Neutrophil (primary cell): ENCODE data around the gene ETHE1.
"Not testable (repeated sequence)": the region's sequence is repeated elsewhere in the genome, so short reads cannot be mapped to it uniquely, and the experiment has no call there.

Source experiments
- H3K27ac ChIP-seq: fragments of 200-600 bp; sonication (generic); 2 replicates; pipeline ENCODE4 v1.5.1; 2016; ENCODE audit warnings: mild to moderate bottlenecking, moderate library complexity
- H3K27me3 ChIP-seq: fragments of 200-600 bp; sonication (generic); 2 replicates; pipeline ENCODE4 v1.6.0; 2016; ENCODE audit warnings: mild to moderate bottlenecking
- H3K36me3 ChIP-seq: fragments of 200-600 bp; sonication (generic); 2 replicates; pipeline ENCODE4 v1.5.1; 2017
- H3K4me1 ChIP-seq, 2 experiments: fragments of 200-600 bp in 1 of 2; sonication (generic) in 1 of 2; 1 replicate in 1 of 2; 2 replicates in 1 of 2; pipeline versions ENCODE4 v1.5.1 to v1.6.1; 2013 to 2016; ENCODE audit warnings: low read depth in 1 of 2, low read length in 1 of 2, mild to moderate bottlenecking in 1 of 2, moderate library complexity in 1 of 2; ENCODE audit not compliant: control insufficient read depth in 1 of 2, insufficient read depth in 1 of 2
- H3K4me3 ChIP-seq, 2 experiments: fragments of 200-600 bp in 1 of 2; sonication (generic) in 1 of 2; 1 replicate in 1 of 2; 2 replicates in 1 of 2; pipeline ENCODE4 v1.5.1; 2013 to 2016; ENCODE audit warnings: low read depth in 1 of 2, low read length in 1 of 2, mild to moderate bottlenecking in 1 of 2, moderate library complexity in 1 of 2
- H3K9me3 ChIP-seq: fragments of 200-600 bp; sonication (generic); 2 replicates; pipeline ENCODE4 v1.5.1; 2016
- CTCF ChIP-seq: fragments of 200-600 bp; sonication (generic); IDR thresholded peaks from 2 replicates; pipeline ENCODE4 v1.5.1; 2016; ENCODE audit warnings: antibody characterized with exemption

ETHE1 gene

GRCh38 chr19:43548706-43549105 is 21.7 kb upstream of the ETHE1 start:
- Histone ChIP-seq H3K4me1 (no peaks in the 10 kb centered on the region), H3K4me3 (no peak overlapping the region), H3K27me3 (no peaks in the 10 kb centered on the region), H3K27ac (no peak overlapping the region), H3K36me3 (peaks cover 80% of the 10 kb centered on the region), H3K9me3 (no peaks in the 10 kb centered on the region)
- TF ChIP-seq CTCF = no peak

- not testable (repeated sequence) for H3K27me3 ChIP-seq, H3K4me1 ChIP-seq, H3K9me3 ChIP-seq, H3K4me3 ChIP-seq, H3K27ac ChIP-seq
- H3K36me3 ChIP-seq = peaks cover 80% of the 10 kb centered on the region
Measured at GRCh38 chr19:43547926-43548325, 20.9 kb upstream of the ETHE1 start.

GRCh38 chr19:43546581-43546980 is 19.6 kb upstream of the ETHE1 start:
- Histone ChIP-seq H3K36me3 (peaks cover 80% of the 10 kb centered on the region), H3K27ac (no peak overlapping the region), H3K27me3 (no peaks in the 10 kb centered on the region), H3K9me3 (no peaks in the 10 kb centered on the region), H3K4me3 (no peak overlapping the region), H3K4me1 (no peaks in the 10 kb centered on the region)
- TF ChIP-seq CTCF = no peak

- Histone ChIP-seq H3K36me3 (peaks cover 80% of the 10 kb centered on the region), H3K9me3 (no peaks in the 10 kb centered on the region), H3K27ac (no peak overlapping the region), H3K27me3 (no peaks in the 10 kb centered on the region), H3K4me1 (no peaks in the 10 kb centered on the region), H3K4me3 (no peak overlapping the region)
- TF ChIP-seq CTCF = no peak
Measured at GRCh38 chr19:43545981-43546380, 19.0 kb upstream of the ETHE1 start.

- Histone ChIP-seq H3K9me3 (no peaks in the 10 kb centered on the region), H3K27ac (no peak overlapping the region), H3K4me3 (no peak overlapping the region), H3K27me3 (no peaks in the 10 kb centered on the region), H3K36me3 (peaks cover 80% of the 10 kb centered on the region), H3K4me1 (no peaks in the 10 kb centered on the region)
- TF ChIP-seq CTCF = no peak
Measured at GRCh38 chr19:43545276-43545675, 18.3 kb upstream of the ETHE1 start.

- Histone ChIP-seq H3K27ac (no peak overlapping the region), H3K27me3 (no peaks in the 10 kb centered on the region)
Measured at GRCh38 chr19:43544077-43544476, 17.1 kb upstream of the ETHE1 start.

More at GRCh38 chr19:43544077-43544476, 17.1 kb upstream of the ETHE1 start:
- Histone ChIP-seq H3K4me1 (no peaks in the 10 kb centered on the region), H3K36me3 (peaks cover 78% of the 10 kb centered on the region), H3K9me3 (no peaks in the 10 kb centered on the region), H3K4me3 (no peak overlapping the region)
- no peak for TF ChIP-seq CTCF
